BLaER1 treated with 17β-estradiol and CSF1 and Interleukin-3, amounts not matched to agents 10 nM and 100 nM (cell line): Measurements from ENCODE around the gene GAL3ST1.

Source experiments
- H3K27ac ChIP-seq, 11 experiments: shearing (Covaris generic); formaldehyde crosslinking; 2 replicates each; pipeline ENCODE4 v1.8.1; 2022
- H3K27me3 ChIP-seq, 11 experiments: shearing (Covaris generic); formaldehyde crosslinking; 2 replicates each; pipeline ENCODE4 v1.8.1; 2022
- H3K36me3 ChIP-seq, 11 experiments: shearing (Covaris generic); formaldehyde crosslinking; 2 replicates each; pipeline ENCODE4 v1.8.1; 2022
- H3K4me1 ChIP-seq, 10 experiments: shearing (Covaris generic); formaldehyde crosslinking; 2 replicates each; pipeline ENCODE4 v1.8.1; 2022
- H3K4me2 ChIP-seq, 11 experiments: shearing (Covaris generic); formaldehyde crosslinking; 2 replicates each; pipeline ENCODE4 v1.8.1; 2022
- H3K4me3 ChIP-seq, 10 experiments: shearing (Covaris generic); formaldehyde crosslinking; 2 replicates each; pipeline ENCODE4 v1.8.1; 2022
- H3K9ac ChIP-seq, 11 experiments: shearing (Covaris generic); formaldehyde crosslinking; 2 replicates each; pipeline ENCODE4 v1.8.1; 2022
- H3K9me3 ChIP-seq, 11 experiments: shearing (Covaris generic); formaldehyde crosslinking; replicated peaks in 1 of 11; 2 replicates each; pipeline ENCODE4 v1.8.1; 2022
- H4K20me1 ChIP-seq, 11 experiments: shearing (Covaris generic); formaldehyde crosslinking; 2 replicates each; pipeline ENCODE4 v1.8.1; 2022
- Cebpa-rat ChIP-seq, 11 experiments: shearing (Covaris generic); IDR thresholded peaks; 2 replicates each; pipeline ENCODE4 v1.8.1; 2022

Gene GAL3ST1

DNA sequence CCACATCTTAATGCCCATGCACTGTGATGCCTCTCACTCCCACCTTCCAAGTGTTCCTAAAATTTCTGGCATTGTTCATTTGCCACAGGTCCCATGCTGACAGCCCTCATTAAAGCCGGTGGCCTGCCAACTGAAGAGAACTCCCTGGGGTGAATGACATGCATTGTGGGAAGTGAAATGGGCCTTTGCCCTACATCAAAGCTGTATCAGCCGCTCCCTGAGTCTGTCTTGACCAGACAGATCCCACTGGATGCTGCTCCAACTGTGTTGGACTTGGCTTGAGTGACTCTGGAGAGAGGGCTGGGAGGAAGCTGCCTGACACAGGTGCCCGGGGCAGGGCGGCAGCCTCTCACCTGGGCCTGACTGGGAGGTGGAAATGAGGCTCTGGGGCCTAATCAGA lies 60.2 kb downstream of the GAL3ST1 start:
- H4K20me1 ChIP-seq = no peaks in the 10 kb centered on the region
- peak overlapping the region in 4 of 11 experiments; percentile 8 to 28 (median 20); a peak in 8 of 22 replicates for H3K4me2 ChIP-seq
- H3K9me3 ChIP-seq = peaks cover 9 to 19% (median 14%) of the 10 kb centered on the region in 11 experiments; a peak in 19 of 22 replicates
- no peak overlapping the region for H3K27ac ChIP-seq
- no peak overlapping the region for H3K9ac ChIP-seq
- H3K4me1 ChIP-seq = peaks cover 0 to 11% (median 6%) of the 10 kb centered on the region in 10 experiments; a peak in 8 of 20 replicates
- TF ChIP-seq Cebpa-rat (IDR thresholded peaks at IDR 0.05) = no peak
- H3K27me3 ChIP-seq = no peaks in the 10 kb centered on the region
- no peak overlapping the region for H3K4me3 ChIP-seq
- H3K36me3 ChIP-seq = no peaks in the 10 kb centered on the region

DNA sequence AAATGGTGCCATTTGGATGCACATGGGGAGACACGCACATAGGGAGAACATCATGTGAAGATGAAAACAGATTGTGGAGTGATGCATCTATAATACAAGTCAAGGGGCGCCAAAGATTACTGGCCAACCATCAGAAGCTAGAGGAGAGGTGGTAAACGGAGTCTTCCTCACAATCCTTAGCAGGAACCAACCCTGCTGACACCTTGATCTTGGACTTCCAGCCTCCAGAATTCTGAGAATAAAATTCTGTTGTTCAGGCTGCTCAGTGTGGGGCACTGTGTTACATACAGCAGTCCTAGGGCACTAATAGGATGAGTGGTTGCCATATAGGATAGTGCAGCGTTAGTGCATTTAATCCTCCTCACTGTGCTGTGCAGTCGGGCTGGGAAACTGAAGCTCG lies 61.0 kb downstream of the GAL3ST1 start:
- Histone ChIP-seq H3K9me3 (peaks cover 9 to 19% (median 14%) of the 10 kb centered on the region in 11 experiments; a peak in 19 of 22 replicates), H3K4me3 (no peak overlapping the region), H3K4me2 (0 out of 22 replicates have a peak overlapping the region, but pooled peaks of 2 of the 11 experiments have one; percentile 17 to 28), H4K20me1 (no peaks in the 10 kb centered on the region), H3K9ac (no peak overlapping the region), H3K27me3 (no peaks in the 10 kb centered on the region), H3K27ac (no peak overlapping the region), H3K4me1 (peaks cover 0 to 11% (median 6%) of the 10 kb centered on the region in 10 experiments; a peak in 8 of 20 replicates), H3K36me3 (no peaks in the 10 kb centered on the region)
- no peak for TF ChIP-seq Cebpa-rat (IDR thresholded peaks at IDR 0.05)

DNA sequence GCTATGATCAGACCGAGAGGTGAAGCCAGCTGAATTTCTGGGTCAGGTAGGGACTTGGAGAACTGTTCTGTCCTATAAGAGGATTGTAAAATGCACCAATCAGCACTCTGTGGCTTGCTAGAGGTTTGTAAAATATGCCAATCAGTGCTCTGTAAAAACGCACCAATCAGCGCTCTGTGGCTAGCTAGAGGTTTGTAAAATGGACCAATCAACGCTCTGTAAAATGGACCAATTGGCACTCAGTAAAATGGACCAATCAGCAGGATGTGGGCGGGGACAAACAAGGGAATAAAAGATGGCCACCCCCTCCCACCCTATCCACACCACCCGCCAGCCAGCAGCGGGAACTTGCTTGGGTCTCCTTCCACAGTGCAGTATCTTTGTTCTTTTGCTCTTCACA lies 62.6 kb downstream of the GAL3ST1 start:
- Histone ChIP-seq H3K9ac (no peak overlapping the region), H3K4me1 (peaks cover 0 to 11% (median 6%) of the 10 kb centered on the region in 10 experiments; a peak in 8 of 20 replicates), H3K9me3 (peaks cover 9 to 19% (median 14%) of the 10 kb centered on the region in 11 experiments; a peak in 19 of 22 replicates), H4K20me1 (no peaks in the 10 kb centered on the region), H3K4me2 (no peak overlapping the region), H3K27me3 (no peaks in the 10 kb centered on the region), H3K4me3 (no peak overlapping the region), H3K27ac (no peak overlapping the region), H3K36me3 (no peaks in the 10 kb centered on the region)
- no peak for TF ChIP-seq Cebpa-rat (IDR thresholded peaks at IDR 0.05)

DNA sequence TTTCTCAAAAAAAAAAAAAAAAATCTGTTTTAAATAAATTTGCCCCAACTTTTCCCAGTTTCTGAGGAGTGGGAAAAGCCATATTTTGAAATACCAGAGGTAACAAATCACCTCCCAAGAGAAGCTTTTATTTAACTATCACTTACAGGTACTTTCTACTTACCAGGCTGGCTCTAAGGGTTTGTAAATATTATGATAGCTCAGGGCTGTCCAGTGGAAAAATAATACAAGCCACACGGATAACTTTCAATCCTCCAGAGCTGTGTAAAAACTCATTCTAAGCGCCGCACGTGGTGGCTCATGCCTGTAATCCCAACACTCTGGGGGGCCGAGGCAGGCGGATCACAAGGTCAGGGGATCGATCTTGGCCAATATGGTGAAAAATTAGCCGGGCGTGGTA lies 63.4 kb downstream of the GAL3ST1 start:
- H3K4me2 ChIP-seq = no peak overlapping the region
- H3K9ac ChIP-seq = no peak overlapping the region
- H3K4me3 ChIP-seq = no peak overlapping the region
- H4K20me1 ChIP-seq = no peaks in the 10 kb centered on the region
- no peaks in the 10 kb centered on the region for H3K36me3 ChIP-seq
- no peak for TF ChIP-seq Cebpa-rat (IDR thresholded peaks at IDR 0.05)
- H3K9me3 ChIP-seq = peaks cover 9 to 19% (median 14%) of the 10 kb centered on the region in 11 experiments; a peak in 19 of 22 replicates
- peaks cover 0 to 11% (median 6%) of the 10 kb centered on the region in 10 experiments; a peak in 8 of 20 replicates for H3K4me1 ChIP-seq
- H3K27ac ChIP-seq = no peak overlapping the region
- H3K27me3 ChIP-seq = no peaks in the 10 kb centered on the region

DNA sequence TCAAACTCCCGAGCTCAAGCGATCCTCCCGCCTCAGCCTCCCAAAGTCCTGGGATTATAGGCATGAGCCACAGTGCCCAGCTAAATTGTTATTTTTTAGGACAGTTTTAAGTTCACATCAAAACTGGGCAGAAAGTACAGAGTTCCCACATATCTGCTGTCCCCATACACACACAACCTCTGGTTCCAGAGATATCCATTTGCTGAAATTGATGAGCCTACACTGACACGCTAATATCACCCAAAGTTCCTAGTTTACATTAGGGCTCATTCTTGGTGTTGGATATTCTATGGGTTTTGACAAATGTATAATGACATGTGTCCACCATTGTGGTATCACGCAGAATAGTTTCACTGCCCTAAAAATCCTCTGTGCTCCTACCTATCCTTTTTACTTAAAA lies 66.2 kb downstream of the GAL3ST1 start:
- Histone ChIP-seq H3K4me1 (no peaks in the 10 kb centered on the region), H3K27me3 (peaks cover 0 to 5% (median 0%) of the 10 kb centered on the region in 11 experiments; a peak in 1 of 22 replicates), H3K9ac (no peak overlapping the region), H3K9me3 (peaks cover 9 to 14% (median 14%) of the 10 kb centered on the region in 11 experiments; a peak in 19 of 22 replicates), H3K36me3 (no peaks in the 10 kb centered on the region), H4K20me1 (no peaks in the 10 kb centered on the region), H3K27ac (no peak overlapping the region), H3K4me3 (no peak overlapping the region), H3K4me2 (no peak overlapping the region)
- TF ChIP-seq Cebpa-rat (IDR thresholded peaks at IDR 0.05) = no peak

DNA sequence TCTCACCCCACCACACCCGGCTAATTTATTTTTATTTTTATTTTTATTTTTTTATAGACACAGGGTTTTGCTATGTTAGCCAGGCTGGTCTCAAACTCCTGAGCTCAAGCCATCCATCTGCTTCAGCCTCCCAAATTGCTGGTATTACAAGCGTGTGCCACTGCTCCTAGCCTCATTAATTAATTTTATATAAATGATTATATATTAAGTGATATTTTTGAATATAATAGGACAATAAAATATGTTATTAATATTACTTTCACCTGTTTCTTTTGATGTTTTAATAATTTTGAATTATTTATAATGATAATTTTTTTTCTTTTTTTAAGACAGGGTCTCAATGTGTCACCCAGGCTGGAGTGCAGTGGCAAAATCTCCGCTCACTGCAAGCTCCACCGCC lies 66.8 kb downstream of the GAL3ST1 start:
- Histone ChIP-seq H3K4me3 (no peak overlapping the region), H3K9ac (no peak overlapping the region), H4K20me1 (no peaks in the 10 kb centered on the region), H3K9me3 (peaks cover 9 to 14% (median 14%) of the 10 kb centered on the region in 11 experiments; a peak in 19 of 22 replicates), H3K4me2 (no peak overlapping the region), H3K36me3 (no peaks in the 10 kb centered on the region), H3K27me3 (peaks cover 0 to 5% (median 0%) of the 10 kb centered on the region in 11 experiments; a peak in 1 of 22 replicates), H3K27ac (no peak overlapping the region), H3K4me1 (no peaks in the 10 kb centered on the region)
- no peak for TF ChIP-seq Cebpa-rat (IDR thresholded peaks at IDR 0.05)

DNA sequence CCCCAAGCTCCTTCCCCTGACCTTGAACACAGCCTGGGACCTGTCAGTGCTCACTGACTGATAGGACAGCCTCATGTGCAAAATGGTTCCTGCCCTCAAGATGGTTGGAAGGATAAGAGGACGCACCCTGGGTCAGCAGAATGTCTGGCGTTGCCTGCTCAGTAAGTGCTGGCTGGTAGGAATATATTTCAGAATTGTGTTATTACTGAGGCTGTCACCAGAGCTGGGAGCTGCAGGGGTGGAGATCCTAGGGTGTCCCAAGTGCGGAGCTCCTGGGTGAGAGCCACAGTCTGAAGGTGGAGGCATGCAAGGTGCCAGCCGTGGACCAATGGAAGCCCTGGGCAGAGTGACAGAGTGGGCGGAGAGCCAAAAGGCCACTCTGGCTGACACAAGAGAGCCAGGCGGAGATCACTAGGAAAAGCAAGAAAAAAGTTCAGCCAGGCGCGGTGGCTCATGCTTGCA lies 67.9 kb downstream of the GAL3ST1 start:
- no peak for TF ChIP-seq Cebpa-rat (IDR thresholded peaks at IDR 0.05)
- H3K27ac ChIP-seq = no peak overlapping the region
- no peaks in the 10 kb centered on the region for H4K20me1 ChIP-seq
- no peak overlapping the region for H3K4me2 ChIP-seq
- H3K9me3 ChIP-seq = peaks cover under 1 to 5% (median 3%) of the 10 kb centered on the region in 11 experiments; a peak in 14 of 22 replicates
- H3K9ac ChIP-seq = no peak overlapping the region
- H3K27me3 ChIP-seq = peaks cover 0 to 5% (median 0%) of the 10 kb centered on the region in 11 experiments; a peak in 1 of 22 replicates
- no peak overlapping the region for H3K4me3 ChIP-seq
- no peaks in the 10 kb centered on the region for H3K36me3 ChIP-seq
- no peaks in the 10 kb centered on the region for H3K4me1 ChIP-seq
